WTC11 (cell line): ENCODE data around the gene PNMA8C. TPM values are rescaled to one million over a fixed set of nuclear protein-coding genes. Genes with fewer than 3 reads are reported as not detected.

Experiments
- ATAC-seq: fragments of 200-7000 bp; cut with Tn5 transposase; 2 replicates; pipeline ENCODE4 v1.10.0; 2021; ENCODE audit warnings: mild to moderate bottlenecking, moderate library complexity
- CTCF ChIA-PET: fragments of 300-600 bp; sonication (Branson Sonifier 250); formaldehyde crosslinking; loops from one replicate; lab custom pipeline; 2021; ENCODE audit warnings: antibody characterized with exemption; lab: Charles Lee
- POLR2A ChIA-PET: fragments of 350-600 bp; sonication (Branson Sonifier 250); formaldehyde crosslinking; loops from one replicate; lab custom pipeline; 2021; ENCODE audit warnings: antibody characterized with exemption; lab: Charles Lee
- DNase-seq: peaks from one replicate; pipeline ENCODE4 v3.0.0; 2021; ENCODE audit warnings: low spot score
- H3K27ac Mint-ChIP-seq: 2 replicates; pipeline ENCODE4 v1.8.0; 2021; ENCODE audit warnings: mixed read lengths
- H3K27me3 Mint-ChIP-seq: 2 replicates; pipeline ENCODE4 v1.8.0; 2021; ENCODE audit warnings: low read depth, mild to moderate bottlenecking, moderate library complexity, mixed read lengths
- H3K36me3 Mint-ChIP-seq: 2 replicates; pipeline ENCODE4 v1.8.0; 2021; ENCODE audit warnings: mixed read lengths
- H3K4me1 Mint-ChIP-seq: 2 replicates; pipeline ENCODE4 v1.8.0; 2022; ENCODE audit warnings: mixed read lengths
- H3K4me3 Mint-ChIP-seq: 2 replicates; pipeline ENCODE4 v1.8.0; 2021; ENCODE audit warnings: mild to moderate bottlenecking, moderate library complexity, mixed read lengths
- H3K9me3 Mint-ChIP-seq: 2 replicates; pipeline ENCODE4 v1.8.0; 2021; ENCODE audit warnings: mixed read lengths
- FOXK1 ChIP-seq: sonication (generic); formaldehyde crosslinking; IDR thresholded peaks from 2 replicates; pipeline ENCODE4 v1.8.0; 2022; ENCODE audit warnings: mild to moderate bottlenecking, moderate library complexity, missing genetic modification reagents
- GABPB1 ChIP-seq: sonication (generic); formaldehyde crosslinking; IDR thresholded peaks from 2 replicates; pipeline ENCODE4 v1.8.1; 2023; ENCODE audit warnings: mild to moderate bottlenecking, missing genetic modification reagents
- GRHL2 ChIP-seq: fragments of 250-450 bp; sonication (Bioruptor Pico); IDR thresholded peaks from 2 replicates; pipeline ENCODE4 v1.8.0; 2022; ENCODE audit warnings: mild to moderate bottlenecking, moderate library complexity; ENCODE audit not compliant: insufficient replicate concordance, severe bottlenecking
- GTF2I ChIP-seq: fragments of 250-450 bp; sonication (Bioruptor Pico); conservative IDR thresholded peaks from 2 replicates; pipeline ENCODE4 v1.4.0; 2021; ENCODE audit warnings: mild to moderate bottlenecking
- JUN ChIP-seq: sonication (generic); formaldehyde crosslinking; IDR thresholded peaks from 2 replicates; pipeline ENCODE4 v1.8.0; 2023; ENCODE audit warnings: mild to moderate bottlenecking, missing genetic modification reagents
- KAT7 ChIP-seq: sonication (generic); formaldehyde crosslinking; IDR thresholded peaks from 2 replicates; pipeline ENCODE4 v1.8.1; 2023; ENCODE audit warnings: missing genetic modification reagents, mild to moderate bottlenecking, borderline replicate concordance
- MXD4 ChIP-seq: fragments of 250-450 bp; sonication (Bioruptor Pico); IDR thresholded peaks from 2 replicates; pipeline ENCODE4 v1.8.0; 2021; ENCODE audit warnings: mild to moderate bottlenecking, moderate library complexity, borderline replicate concordance
- NR1H2 ChIP-seq: sonication (generic); formaldehyde crosslinking; IDR thresholded peaks from 2 replicates; pipeline ENCODE4 v1.9.0; 2021; ENCODE audit warnings: mild to moderate bottlenecking, moderate library complexity, missing genetic modification reagents
- OVOL2 ChIP-seq: fragments of 250-450 bp; sonication (Bioruptor Pico); IDR thresholded peaks from 2 replicates; pipeline ENCODE4 v1.9.0; 2021; ENCODE audit warnings: mild to moderate bottlenecking, borderline replicate concordance
- PRRX2 ChIP-seq: fragments of 250-450 bp; sonication (Bioruptor Pico); IDR thresholded peaks from 2 replicates; pipeline ENCODE4 v1.8.0; 2021; ENCODE audit warnings: mild to moderate bottlenecking
- RORB ChIP-seq: fragments of 250-450 bp; sonication (Bioruptor Pico); IDR thresholded peaks from 2 replicates; pipeline ENCODE4 v1.9.0; 2021; ENCODE audit warnings: mild to moderate bottlenecking
- SOX15 ChIP-seq: fragments of 250-450 bp; sonication (Bioruptor Pico); IDR thresholded peaks from 2 replicates; pipeline ENCODE4 v1.9.0; 2021; ENCODE audit warnings: mild to moderate bottlenecking
- ZNF121 ChIP-seq: sonication (generic); formaldehyde crosslinking; IDR thresholded peaks from 2 replicates; pipeline ENCODE4 v1.8.0; 2023; ENCODE audit warnings: missing genetic modification reagents
- ZNF671 ChIP-seq: fragments of 250-450 bp; sonication (Bioruptor Pico); IDR thresholded peaks from 2 replicates; pipeline ENCODE4 v1.8.0; 2021; ENCODE audit warnings: mild to moderate bottlenecking
- total RNA-seq: library from RNA; stranded (reverse); gene quantifications from 3 replicates; pipeline ENCODE4 v1.2.3, GENCODE V29; 2021
- TF ChIP-seq, protein P1 (sequence below): sonication (generic); formaldehyde crosslinking; IDR thresholded peaks from 2 replicates; pipeline ENCODE4 v1.8.1; 2022; ENCODE audit warnings: mild to moderate bottlenecking, missing genetic modification reagents, moderate library complexity, borderline replicate concordance
- TF ChIP-seq, protein P2 (sequence below): fragments of 250-450 bp; sonication (Bioruptor Pico); IDR thresholded peaks from 2 replicates; pipeline ENCODE4 v2.1.2; 2022; ENCODE audit warnings: mild to moderate bottlenecking, moderate library complexity
- TF ChIP-seq, protein P3 (sequence below): sonication (generic); formaldehyde crosslinking; IDR thresholded peaks from 2 replicates; pipeline ENCODE4 v1.8.0; 2022; ENCODE audit warnings: mild to moderate bottlenecking, missing genetic modification reagents
- TF ChIP-seq, protein P4 (sequence below): fragments of 250-450 bp; sonication (Bioruptor Pico); IDR thresholded peaks from 2 replicates; pipeline ENCODE4 v1.9.0; 2021; ENCODE audit warnings: mild to moderate bottlenecking, borderline replicate concordance

PNMA8C gene
- total RNA-seq, 1 experiment from 2014 or later = 1.2 TPM

DNA sequence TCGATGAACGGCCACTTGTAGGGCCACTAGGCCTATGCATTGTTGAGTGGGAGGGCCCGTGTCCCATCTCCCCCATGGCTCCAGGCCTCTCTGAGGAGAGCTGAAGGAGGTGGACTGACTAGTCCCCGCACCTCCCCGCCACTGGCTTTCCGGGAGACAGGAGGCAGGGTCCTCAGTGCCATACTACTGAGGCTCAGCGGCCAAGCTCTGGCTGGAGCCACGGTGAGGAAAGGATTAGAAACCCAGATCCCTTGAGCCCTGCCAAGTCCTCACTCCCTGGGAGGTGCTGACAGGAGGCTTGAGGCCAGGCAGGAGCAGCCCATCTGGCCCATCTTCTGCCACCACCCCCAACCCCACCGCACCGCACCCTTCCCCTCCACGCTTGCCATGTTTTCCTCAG lies 44.3 kb downstream of the PNMA8C start:
- no peaks in the 10 kb centered on the region for H3K27me3 Mint-ChIP-seq
- ATAC-seq (no peak), DNase-seq (no peak)
- no peaks in the 10 kb centered on the region for H3K4me1 Mint-ChIP-seq
- POLR2A ChIA-PET = interaction anchor here (0.7 kb wide), 1 partner anchor 10 kb away, joined by 6 read pairs; no protein-coding TSS in a partner anchor
- no peaks in the 10 kb centered on the region for H3K9me3 Mint-ChIP-seq
- no peak overlapping the region for H3K4me3 Mint-ChIP-seq
- H3K36me3 Mint-ChIP-seq = peaks cover 66% of the 10 kb centered on the region
- CTCF ChIA-PET = interaction anchor here (1.5 kb wide), 1 partner anchor 12 kb away, joined by 6 read pairs; no protein-coding TSS in a partner anchor
- no peak for TF ChIP-seq FOXK1 (CRISPR knock-in tag)
- TF ChIP-seq, protein P1, sequence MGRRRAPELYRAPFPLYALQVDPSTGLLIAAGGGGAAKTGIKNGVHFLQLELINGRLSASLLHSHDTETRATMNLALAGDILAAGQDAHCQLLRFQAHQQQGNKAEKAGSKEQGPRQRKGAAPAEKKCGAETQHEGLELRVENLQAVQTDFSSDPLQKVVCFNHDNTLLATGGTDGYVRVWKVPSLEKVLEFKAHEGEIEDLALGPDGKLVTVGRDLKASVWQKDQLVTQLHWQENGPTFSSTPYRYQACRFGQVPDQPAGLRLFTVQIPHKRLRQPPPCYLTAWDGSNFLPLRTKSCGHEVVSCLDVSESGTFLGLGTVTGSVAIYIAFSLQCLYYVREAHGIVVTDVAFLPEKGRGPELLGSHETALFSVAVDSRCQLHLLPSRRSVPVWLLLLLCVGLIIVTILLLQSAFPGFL (CRISPR knock-in tag) = no peak
- H3K27ac Mint-ChIP-seq = no peak overlapping the region

DNA sequence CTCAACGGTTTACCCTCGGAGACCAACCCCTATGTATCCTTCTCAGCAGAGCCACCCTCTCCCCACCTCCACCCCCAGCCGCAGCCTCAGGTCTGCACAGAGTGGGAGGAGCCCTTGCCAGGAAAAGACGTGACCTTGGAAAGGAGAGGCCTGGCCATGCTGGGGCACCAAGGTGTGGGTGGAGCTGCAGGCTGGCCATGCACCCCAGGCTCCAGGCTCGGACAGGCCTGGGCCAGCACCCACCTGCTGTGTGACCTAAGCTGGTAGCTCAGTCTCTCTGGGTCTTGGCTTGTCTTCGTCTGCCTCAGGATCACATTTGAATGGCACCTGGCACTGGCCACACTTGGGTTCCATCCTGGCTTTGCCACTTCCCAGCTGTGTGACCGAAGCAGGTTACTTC lies 44.9 kb downstream of the PNMA8C start:
- ChIA-PET POLR2A (interaction anchor here (0.7 kb wide), 1 partner anchor 11 kb away, joined by 6 read pairs; no protein-coding TSS in a partner anchor), CTCF (interaction anchor here (1.5 kb wide), 1 partner anchor 13 kb away, joined by 6 read pairs; no protein-coding TSS in a partner anchor)
- no peaks in the 10 kb centered on the region for H3K4me1 Mint-ChIP-seq
- TF ChIP-seq, protein P2, sequence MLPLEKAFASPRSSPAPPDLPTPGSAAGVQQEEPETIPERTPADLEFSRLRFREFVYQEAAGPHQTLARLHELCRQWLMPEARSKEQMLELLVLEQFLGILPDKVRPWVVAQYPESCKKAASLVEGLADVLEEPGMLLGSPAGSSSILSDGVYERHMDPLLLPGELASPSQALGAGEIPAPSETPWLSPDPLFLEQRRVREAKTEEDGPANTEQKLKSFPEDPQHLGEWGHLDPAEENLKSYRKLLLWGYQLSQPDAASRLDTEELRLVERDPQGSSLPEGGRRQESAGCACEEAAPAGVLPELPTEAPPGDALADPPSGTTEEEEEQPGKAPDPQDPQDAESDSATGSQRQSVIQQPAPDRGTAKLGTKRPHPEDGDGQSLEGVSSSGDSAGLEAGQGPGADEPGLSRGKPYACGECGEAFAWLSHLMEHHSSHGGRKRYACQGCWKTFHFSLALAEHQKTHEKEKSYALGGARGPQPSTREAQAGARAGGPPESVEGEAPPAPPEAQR = no peak
- no peak for TF ChIP-seq NR1H2 (CRISPR knock-in tag)
- no peak for TF ChIP-seq GTF2I
- TF ChIP-seq KAT7 (CRISPR knock-in tag) = no peak
- no peak for TF ChIP-seq OVOL2 (CRISPR knock-in tag)
- no peak for TF ChIP-seq SOX15 (CRISPR knock-in tag)
- TF ChIP-seq GABPB1 (CRISPR knock-in tag) = no peak
- TF ChIP-seq ZNF671 (CRISPR knock-in tag) = no peak
- TF ChIP-seq ZNF121 (CRISPR knock-in tag) = no peak
- no peak for TF ChIP-seq JUN
- no peak for TF ChIP-seq GRHL2 (CRISPR knock-in tag)
- no peak for TF ChIP-seq MXD4 (CRISPR knock-in tag)
- no peak for TF ChIP-seq RORB
- no peak for TF ChIP-seq PRRX2 (CRISPR knock-in tag)
- TF ChIP-seq, protein P3, sequence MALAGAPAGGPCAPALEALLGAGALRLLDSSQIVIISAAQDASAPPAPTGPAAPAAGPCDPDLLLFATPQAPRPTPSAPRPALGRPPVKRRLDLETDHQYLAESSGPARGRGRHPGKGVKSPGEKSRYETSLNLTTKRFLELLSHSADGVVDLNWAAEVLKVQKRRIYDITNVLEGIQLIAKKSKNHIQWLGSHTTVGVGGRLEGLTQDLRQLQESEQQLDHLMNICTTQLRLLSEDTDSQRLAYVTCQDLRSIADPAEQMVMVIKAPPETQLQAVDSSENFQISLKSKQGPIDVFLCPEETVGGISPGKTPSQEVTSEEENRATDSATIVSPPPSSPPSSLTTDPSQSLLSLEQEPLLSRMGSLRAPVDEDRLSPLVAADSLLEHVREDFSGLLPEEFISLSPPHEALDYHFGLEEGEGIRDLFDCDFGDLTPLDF (CRISPR knock-in tag) = no peak
- TF ChIP-seq, protein P4, sequence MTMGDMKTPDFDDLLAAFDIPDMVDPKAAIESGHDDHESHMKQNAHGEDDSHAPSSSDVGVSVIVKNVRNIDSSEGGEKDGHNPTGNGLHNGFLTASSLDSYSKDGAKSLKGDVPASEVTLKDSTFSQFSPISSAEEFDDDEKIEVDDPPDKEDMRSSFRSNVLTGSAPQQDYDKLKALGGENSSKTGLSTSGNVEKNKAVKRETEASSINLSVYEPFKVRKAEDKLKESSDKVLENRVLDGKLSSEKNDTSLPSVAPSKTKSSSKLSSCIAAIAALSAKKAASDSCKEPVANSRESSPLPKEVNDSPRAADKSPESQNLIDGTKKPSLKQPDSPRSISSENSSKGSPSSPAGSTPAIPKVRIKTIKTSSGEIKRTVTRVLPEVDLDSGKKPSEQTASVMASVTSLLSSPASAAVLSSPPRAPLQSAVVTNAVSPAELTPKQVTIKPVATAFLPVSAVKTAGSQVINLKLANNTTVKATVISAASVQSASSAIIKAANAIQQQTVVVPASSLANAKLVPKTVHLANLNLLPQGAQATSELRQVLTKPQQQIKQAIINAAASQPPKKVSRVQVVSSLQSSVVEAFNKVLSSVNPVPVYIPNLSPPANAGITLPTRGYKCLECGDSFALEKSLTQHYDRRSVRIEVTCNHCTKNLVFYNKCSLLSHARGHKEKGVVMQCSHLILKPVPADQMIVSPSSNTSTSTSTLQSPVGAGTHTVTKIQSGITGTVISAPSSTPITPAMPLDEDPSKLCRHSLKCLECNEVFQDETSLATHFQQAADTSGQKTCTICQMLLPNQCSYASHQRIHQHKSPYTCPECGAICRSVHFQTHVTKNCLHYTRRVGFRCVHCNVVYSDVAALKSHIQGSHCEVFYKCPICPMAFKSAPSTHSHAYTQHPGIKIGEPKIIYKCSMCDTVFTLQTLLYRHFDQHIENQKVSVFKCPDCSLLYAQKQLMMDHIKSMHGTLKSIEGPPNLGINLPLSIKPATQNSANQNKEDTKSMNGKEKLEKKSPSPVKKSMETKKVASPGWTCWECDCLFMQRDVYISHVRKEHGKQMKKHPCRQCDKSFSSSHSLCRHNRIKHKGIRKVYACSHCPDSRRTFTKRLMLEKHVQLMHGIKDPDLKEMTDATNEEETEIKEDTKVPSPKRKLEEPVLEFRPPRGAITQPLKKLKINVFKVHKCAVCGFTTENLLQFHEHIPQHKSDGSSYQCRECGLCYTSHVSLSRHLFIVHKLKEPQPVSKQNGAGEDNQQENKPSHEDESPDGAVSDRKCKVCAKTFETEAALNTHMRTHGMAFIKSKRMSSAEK = no peak
- no peak for DNase-seq
- no peak overlapping the region for H3K4me3 Mint-ChIP-seq
- ATAC-seq = no peak
- H3K27ac Mint-ChIP-seq = no peak overlapping the region
- no peaks in the 10 kb centered on the region for H3K9me3 Mint-ChIP-seq
- H3K36me3 Mint-ChIP-seq = peaks cover 68% of the 10 kb centered on the region
- H3K27me3 Mint-ChIP-seq = no peaks in the 10 kb centered on the region
